HG02884 (cell line): ENCODE data around the gene CORO1C.
"Not testable (repeated sequence)": the region's sequence is repeated elsewhere in the genome, so short reads cannot be mapped to it uniquely, and the experiment has no call there.

Source experiments
- ATAC-seq: cut with Tn5 transposase; IDR thresholded peaks from one replicate; pipeline ENCODE4 v1.9.1; 2021; ENCODE audit warnings: mild to moderate bottlenecking, moderate library complexity; ENCODE audit not compliant: unreplicated experiment

CORO1C gene

GRCh38 chr12:108755481-108755880 is 24.2 kb upstream of the CORO1C start:
- ATAC-seq = no peak

GRCh38 chr12:108753976-108754375 is 22.7 kb upstream of the CORO1C start:
- no peak for ATAC-seq

- ATAC-seq = no peak
Observed at GRCh38 chr12:108752387-108752786, 21.1 kb upstream of the CORO1C start.

- no peak for ATAC-seq
Observed at GRCh38 chr12:108751821-108752220, 20.5 kb upstream of the CORO1C start.

- not testable (repeated sequence) for ATAC-seq
Observed at GRCh38 chr12:108751003-108751402, 19.7 kb upstream of the CORO1C start.

GRCh38 chr12:108750526-108750925 is 19.2 kb upstream of the CORO1C start:
- ATAC-seq = no peak

- no peak for ATAC-seq
Observed at GRCh38 chr12:108747563-108747962, 16.2 kb upstream of the CORO1C start.

GRCh38 chr12:108745641-108746040 is 14.3 kb upstream of the CORO1C start:
- ATAC-seq = no peak

GRCh38 chr12:108744021-108744897 is 12.9 kb upstream of the CORO1C start:
- no peak for ATAC-seq

GRCh38 chr12:108738170-108738569 is 6.9 kb upstream of the CORO1C start:
- ATAC-seq = no peak

- ATAC-seq = no peak
Observed at GRCh38 chr12:108735855-108736254, 4.5 kb upstream of the CORO1C start.

- no peak for ATAC-seq
Observed at GRCh38 chr12:108734200-108734906, 3.0 kb upstream of the CORO1C start.

- not testable (repeated sequence) for ATAC-seq
Observed at GRCh38 chr12:108733230-108733531, 1.9 kb upstream of the CORO1C start.

GRCh38 chr12:108732489-108733229 is 1.3 kb upstream of the CORO1C start:
- ATAC-seq = no peak

- peak; percentile 48 for ATAC-seq
Observed at GRCh38 chr12:108731866-108732461, 646 bp upstream of the CORO1C start.

- ATAC-seq = no peak
Observed at GRCh38 chr12:108730365-108731104, 783 bp downstream of the CORO1C start.

GRCh38 chr12:108729612-108730364 is 1.5 kb downstream of the CORO1C start:
- no peak for ATAC-seq

GRCh38 chr12:108728820-108729611 is 2.3 kb downstream of the CORO1C start:
- no peak for ATAC-seq
